Panc1 (cell line): Measurements from ENCODE around the gene ACACA. TPM values are rescaled to one million over a fixed set of nuclear protein-coding genes. Genes with fewer than 3 reads are reported as not detected.

ENCODE experiments used
- ATAC-seq: fragments of 200-7000 bp; cut with Tn5 transposase; 2 replicates; pipeline ENCODE4 v1.9.1; 2020; ENCODE audit warnings: mild to moderate bottlenecking, moderate library complexity
- BruUV-seq: library from RNA; stranded (reverse); fragments of 400-500 nt; replicated peaks from 2 replicates; lab custom pipeline; 2021; lab: Mats Ljungman, UMichigan
- CTCF ChIA-PET: fragments of 300-600 bp; sonication (Branson Sonifier 250); formaldehyde crosslinking; loops from one replicate; lab custom pipeline; 2022; ENCODE audit warnings: antibody characterized with exemption; lab: Charles Lee
- POLR2A ChIA-PET: fragments of 300-600 bp; sonication (Branson Sonifier 250); formaldehyde crosslinking; loops from one replicate; lab custom pipeline; 2022; ENCODE audit warnings: antibody characterized with exemption; lab: Charles Lee
- DNase-seq: peaks from one replicate; pipeline ENCODE4 v3.0.0-alpha.2; 2010; ENCODE audit warnings: low read depth, low spot score
- H3K27ac ChIP-seq: 2 replicates; pipeline ENCODE4 v1.5.1; 2011; ENCODE audit warnings: mild to moderate bottlenecking, low read length, inconsistent platforms
- H3K27me3 ChIP-seq: fragments of 200-500 bp; sonication (Bioruptor generic); 2 replicates; pipeline ENCODE4 v1.6.0; 2014; ENCODE audit warnings: low read length, inconsistent platforms; ENCODE audit not compliant: control insufficient read depth, insufficient read depth
- H3K36me3 ChIP-seq: fragments of 200-500 bp; sonication (Bioruptor generic); 2 replicates; pipeline ENCODE4 v1.5.1; 2014; ENCODE audit warnings: inconsistent platforms, mild to moderate bottlenecking, low read length, moderate library complexity; ENCODE audit not compliant: control insufficient read depth, insufficient read depth
- H3K4me1 ChIP-seq: 2 replicates; pipeline ENCODE4 v1.5.1; 2011; ENCODE audit warnings: inconsistent platforms, mild to moderate bottlenecking, low read length, moderate library complexity; ENCODE audit not compliant: control insufficient read depth, insufficient read depth
- H3K4me3 ChIP-seq, 2 experiments: 2 replicates each; pipeline ENCODE4 v1.5.1; 2011 to 2012; ENCODE audit warnings: low read depth in 2 of 2, low read length in 2 of 2, mild to moderate bottlenecking in 2 of 2, inconsistent platforms in 1 of 2, moderate library complexity in 1 of 2
- H3K9me3 ChIP-seq: fragments of 200-500 bp; sonication (Bioruptor generic); 2 replicates; pipeline ENCODE4 v1.5.1; 2014; ENCODE audit warnings: low read depth, mild to moderate bottlenecking, inconsistent platforms, low read length, moderate library complexity; ENCODE audit not compliant: control insufficient read depth, insufficient read depth
- POLR2AphosphoS5 ChIP-seq: IDR thresholded peaks from 2 replicates; pipeline ENCODE4 v1.6.1; 2012; ENCODE audit warnings: mild to moderate bottlenecking, low read depth, low read length, moderate library complexity
- SIN3A ChIP-seq: IDR thresholded peaks from 2 replicates; pipeline ENCODE4 v1.6.1; 2012; ENCODE audit warnings: low read depth, mild to moderate bottlenecking, low read length, moderate library complexity, borderline replicate concordance; ENCODE audit not compliant: insufficient read depth
- TCF7L2 ChIP-seq: IDR thresholded peaks from 2 replicates; pipeline ENCODE4 v1.6.1; 2011; ENCODE audit warnings: mild to moderate bottlenecking, low read depth, low read length, inconsistent platforms
- in situ Hi-C: cut with HindIII; loops from 2 replicates; pipeline ENCODE4 v1.10.0; 2016; ENCODE audit warnings: low sequenced_read_pairs, low pct_unique_long_range_greater_than_20kb
- intact Hi-C: fragments of 100-400 bp; cut with micrococcal nuclease; formaldehyde crosslinking; loops from one replicate; pipeline ENCODE4 v1.10.0; 2022; ENCODE audit not compliant: unreplicated experiment
- total RNA-seq: library from RNA; stranded (reverse); gene quantifications from one replicate; pipeline ENCODE4 v1.2.1, GENCODE V29; 2021; ENCODE audit not compliant: unreplicated experiment
- TF ChIP-seq, protein P1 (sequence below), 2 experiments: IDR thresholded peaks; 2 replicates each; pipeline ENCODE4 v1.6.1; 2011 to 2012; ENCODE audit warnings: low read depth in 2 of 2, control low read depth in 1 of 2, low read length in 1 of 2, mild to moderate bottlenecking in 1 of 2, moderate library complexity in 1 of 2; ENCODE audit not compliant: insufficient read depth in 1 of 2
- TF ChIP-seq, protein P2 (sequence below): fragments of 450-650 bp; IDR thresholded peaks from 2 replicates; pipeline ENCODE4 v1.5.1; 2017; ENCODE audit warnings: mild to moderate bottlenecking

The ACACA gene
- total RNA-seq, 1 experiment from 2014 or later = 131 TPM

DNA sequence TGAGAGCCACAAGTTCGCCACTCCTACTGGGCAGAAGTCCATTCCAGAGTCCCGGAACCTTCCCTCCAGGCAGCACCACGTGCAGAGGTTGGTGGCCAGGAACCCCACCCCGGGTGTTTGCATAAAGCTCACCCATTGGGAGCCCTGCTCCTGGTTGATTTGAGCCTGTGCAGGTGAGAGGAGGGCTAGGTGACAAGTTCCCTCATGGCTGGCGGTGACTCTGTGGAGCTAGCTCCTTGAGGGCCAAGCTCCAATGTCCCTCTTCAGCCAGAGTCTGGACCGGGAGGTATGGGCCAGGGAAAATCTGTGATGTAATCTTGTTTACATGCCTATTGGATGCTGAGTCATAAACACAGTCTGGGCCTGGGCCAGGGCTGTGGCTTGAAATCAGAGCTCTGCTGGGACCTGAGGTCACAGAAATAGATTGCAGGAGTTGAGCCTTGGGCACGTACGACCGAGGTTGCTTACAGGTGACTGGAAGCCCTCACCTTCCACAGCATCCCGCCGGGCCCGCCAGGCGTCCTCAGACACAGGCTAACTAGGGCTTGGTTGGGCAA, 339.0 kb downstream of the ACACA start:
- no TSS peak for BruUV-seq
- peaks cover 11% of the 10 kb centered on the region for H3K4me1 ChIP-seq
- peak; percentile 27 for DNase-seq
- intact Hi-C loops = no loop called here
- no peaks in the 10 kb centered on the region for H3K36me3 ChIP-seq
- H3K27ac ChIP-seq = no peak overlapping the region
- TF ChIP-seq TCF7L2 (no peak), SIN3A (no peak), POLR2AphosphoS5 (no peak)
- TF ChIP-seq, protein P1, sequence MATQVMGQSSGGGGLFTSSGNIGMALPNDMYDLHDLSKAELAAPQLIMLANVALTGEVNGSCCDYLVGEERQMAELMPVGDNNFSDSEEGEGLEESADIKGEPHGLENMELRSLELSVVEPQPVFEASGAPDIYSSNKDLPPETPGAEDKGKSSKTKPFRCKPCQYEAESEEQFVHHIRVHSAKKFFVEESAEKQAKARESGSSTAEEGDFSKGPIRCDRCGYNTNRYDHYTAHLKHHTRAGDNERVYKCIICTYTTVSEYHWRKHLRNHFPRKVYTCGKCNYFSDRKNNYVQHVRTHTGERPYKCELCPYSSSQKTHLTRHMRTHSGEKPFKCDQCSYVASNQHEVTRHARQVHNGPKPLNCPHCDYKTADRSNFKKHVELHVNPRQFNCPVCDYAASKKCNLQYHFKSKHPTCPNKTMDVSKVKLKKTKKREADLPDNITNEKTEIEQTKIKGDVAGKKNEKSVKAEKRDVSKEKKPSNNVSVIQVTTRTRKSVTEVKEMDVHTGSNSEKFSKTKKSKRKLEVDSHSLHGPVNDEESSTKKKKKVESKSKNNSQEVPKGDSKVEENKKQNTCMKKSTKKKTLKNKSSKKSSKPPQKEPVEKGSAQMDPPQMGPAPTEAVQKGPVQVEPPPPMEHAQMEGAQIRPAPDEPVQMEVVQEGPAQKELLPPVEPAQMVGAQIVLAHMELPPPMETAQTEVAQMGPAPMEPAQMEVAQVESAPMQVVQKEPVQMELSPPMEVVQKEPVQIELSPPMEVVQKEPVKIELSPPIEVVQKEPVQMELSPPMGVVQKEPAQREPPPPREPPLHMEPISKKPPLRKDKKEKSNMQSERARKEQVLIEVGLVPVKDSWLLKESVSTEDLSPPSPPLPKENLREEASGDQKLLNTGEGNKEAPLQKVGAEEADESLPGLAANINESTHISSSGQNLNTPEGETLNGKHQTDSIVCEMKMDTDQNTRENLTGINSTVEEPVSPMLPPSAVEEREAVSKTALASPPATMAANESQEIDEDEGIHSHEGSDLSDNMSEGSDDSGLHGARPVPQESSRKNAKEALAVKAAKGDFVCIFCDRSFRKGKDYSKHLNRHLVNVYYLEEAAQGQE (IDR thresholded peaks at IDR 0.05; ENCODE audit: insufficient read depth in 1 of 2, low read depth in 2 of 2, low read length in 1 of 2) = no peak
- TF ChIP-seq, protein P2, sequence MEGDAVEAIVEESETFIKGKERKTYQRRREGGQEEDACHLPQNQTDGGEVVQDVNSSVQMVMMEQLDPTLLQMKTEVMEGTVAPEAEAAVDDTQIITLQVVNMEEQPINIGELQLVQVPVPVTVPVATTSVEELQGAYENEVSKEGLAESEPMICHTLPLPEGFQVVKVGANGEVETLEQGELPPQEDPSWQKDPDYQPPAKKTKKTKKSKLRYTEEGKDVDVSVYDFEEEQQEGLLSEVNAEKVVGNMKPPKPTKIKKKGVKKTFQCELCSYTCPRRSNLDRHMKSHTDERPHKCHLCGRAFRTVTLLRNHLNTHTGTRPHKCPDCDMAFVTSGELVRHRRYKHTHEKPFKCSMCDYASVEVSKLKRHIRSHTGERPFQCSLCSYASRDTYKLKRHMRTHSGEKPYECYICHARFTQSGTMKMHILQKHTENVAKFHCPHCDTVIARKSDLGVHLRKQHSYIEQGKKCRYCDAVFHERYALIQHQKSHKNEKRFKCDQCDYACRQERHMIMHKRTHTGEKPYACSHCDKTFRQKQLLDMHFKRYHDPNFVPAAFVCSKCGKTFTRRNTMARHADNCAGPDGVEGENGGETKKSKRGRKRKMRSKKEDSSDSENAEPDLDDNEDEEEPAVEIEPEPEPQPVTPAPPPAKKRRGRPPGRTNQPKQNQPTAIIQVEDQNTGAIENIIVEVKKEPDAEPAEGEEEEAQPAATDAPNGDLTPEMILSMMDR = no peak
- ATAC-seq = peak; percentile 91
- in situ Hi-C loops = no loop called here
- CTCF ChIA-PET = no interaction called here
- POLR2A ChIA-PET = no interaction called here
- no peaks in the 10 kb centered on the region for H3K27me3 ChIP-seq
- no peaks in the 10 kb centered on the region for H3K9me3 ChIP-seq
- H3K4me3 ChIP-seq = no peak overlapping the region

DNA sequence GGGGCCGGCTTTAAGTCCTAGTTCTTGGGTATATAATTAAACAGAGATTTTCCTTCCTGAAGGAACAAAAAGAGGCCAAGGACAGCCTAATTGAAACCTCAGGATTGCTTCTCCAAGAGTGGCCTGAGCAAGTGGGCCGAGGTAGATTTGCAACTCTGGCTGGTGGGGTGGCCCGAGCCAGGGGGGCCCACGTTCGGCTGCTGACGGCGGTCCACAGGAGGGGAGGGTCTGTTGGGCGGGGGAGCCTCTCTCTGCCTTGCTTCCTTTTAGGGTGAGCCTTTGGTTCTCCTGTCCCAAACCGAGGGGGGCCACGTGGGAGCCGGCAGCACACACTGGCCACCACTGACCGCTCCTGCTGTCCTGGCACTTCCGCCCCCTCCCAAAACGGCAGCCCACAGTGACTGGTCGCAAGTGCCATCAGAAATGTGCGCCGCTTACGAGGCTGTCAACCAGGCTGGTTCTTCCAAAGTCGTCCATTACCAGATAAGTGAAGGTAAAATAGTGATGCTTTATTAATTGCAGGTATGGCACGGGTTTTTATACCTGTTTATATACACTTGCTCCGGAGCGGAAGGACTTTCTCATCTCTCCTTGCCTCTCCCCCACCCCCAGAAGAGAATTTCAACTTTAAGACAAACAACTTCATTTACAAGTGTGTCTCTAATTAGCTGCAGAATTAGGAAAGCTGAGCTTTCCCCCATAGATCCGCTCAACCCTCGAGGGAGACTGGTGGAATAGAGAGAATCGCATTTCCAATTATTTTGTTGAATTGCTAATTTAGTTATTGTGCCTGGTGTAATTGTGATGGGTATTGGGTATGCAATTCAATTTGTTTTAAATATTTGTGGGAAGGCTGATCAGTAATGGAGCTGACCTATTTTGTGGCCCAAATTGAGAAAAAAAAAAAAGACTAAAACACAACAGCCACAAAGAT, 340.0 kb downstream of the ACACA start:
- Histone ChIP-seq H3K27me3 (no peaks in the 10 kb centered on the region), H3K9me3 (no peaks in the 10 kb centered on the region), H3K4me3 (no peak overlapping the region), H3K27ac (no peak overlapping the region), H3K36me3 (no peaks in the 10 kb centered on the region), H3K4me1 (peaks cover 11% of the 10 kb centered on the region)
- TF ChIP-seq POLR2AphosphoS5 (no peak), SIN3A (no peak)
- TF ChIP-seq, protein P2 = no peak
- CTCF ChIA-PET = interaction anchor here (0.5 kb wide), 1 partner anchor 61 kb away, joined by 7 read pairs; no protein-coding TSS in a partner anchor
- in situ Hi-C loops (no loop called here), intact Hi-C loops (no loop called here)
- BruUV-seq = no TSS peak
- ATAC-seq (no peak), DNase-seq (no peak)
- POLR2A ChIA-PET = no interaction called here
